Mesenchymal stem cell (in vitro differentiated cells and primary cell): Measurements from ENCODE around the gene MUC5AC.

Source experiments
- DNase-seq: peaks from one replicate; pipeline ENCODE4 v3.0.0-alpha.2; 2013
- H2AFZ ChIP-seq: one replicate; pipeline ENCODE4 v1.6.1; 2013; ENCODE audit warnings: low read depth, mild to moderate bottlenecking, control low read depth, inconsistent platforms, low read length, moderate library complexity
- H2AK5ac ChIP-seq: 2 replicates; pipeline ENCODE4 v1.6.1; 2013; ENCODE audit warnings: low read length, moderate library complexity, mild to moderate bottlenecking, inconsistent platforms; ENCODE audit not compliant: severe bottlenecking
- H2BK120ac ChIP-seq: one replicate; pipeline ENCODE4 v1.6.1; 2013; ENCODE audit warnings: low read depth, mild to moderate bottlenecking, inconsistent platforms, low read length, moderate library complexity
- H2BK12ac ChIP-seq, 2 experiments: one replicate each; pipeline ENCODE4 v1.6.1; 2013; ENCODE audit warnings: inconsistent platforms in 2 of 2, low read length in 2 of 2, mild to moderate bottlenecking in 2 of 2, moderate library complexity in 2 of 2, control low read depth in 1 of 2
- H2BK15ac ChIP-seq: one replicate; pipeline ENCODE4 v1.6.1; 2013; ENCODE audit warnings: mild to moderate bottlenecking, low read depth, inconsistent platforms; ENCODE audit not compliant: poor library complexity, severe bottlenecking
- H2BK5ac ChIP-seq: 2 replicates; pipeline ENCODE4 v1.6.1; 2013; ENCODE audit warnings: low read depth, mild to moderate bottlenecking, low read length, control low read depth, inconsistent platforms; ENCODE audit not compliant: poor library complexity, severe bottlenecking
- H3K14ac ChIP-seq, 2 experiments: one replicate each; pipeline ENCODE4 v1.6.1; 2013; ENCODE audit warnings: inconsistent platforms in 2 of 2, low read length in 2 of 2, control low read depth in 1 of 2, mild to moderate bottlenecking in 1 of 2, moderate library complexity in 1 of 2
- H3K18ac ChIP-seq, 2 experiments: one replicate each; pipeline ENCODE4 v1.6.1; 2013; ENCODE audit warnings: inconsistent platforms in 2 of 2, low read length in 2 of 2, control low read depth in 1 of 2, low read depth in 1 of 2, mild to moderate bottlenecking in 1 of 2
- H3K23ac ChIP-seq, 2 experiments: one replicate each; pipeline ENCODE4 v1.6.1; 2013; ENCODE audit warnings: inconsistent platforms in 2 of 2, low read length in 2 of 2, mild to moderate bottlenecking in 2 of 2, moderate library complexity in 2 of 2, control low read depth in 1 of 2
- H3K27ac ChIP-seq: 2 replicates; pipeline ENCODE4 v1.5.1; 2013; ENCODE audit warnings: mild to moderate bottlenecking, moderate library complexity, low read length, control low read depth, inconsistent platforms; ENCODE audit not compliant: poor library complexity, severe bottlenecking
- H3K27me3 ChIP-seq, 2 experiments: 2 replicates each; pipeline versions ENCODE4 v1.6.1 to v1.7.0; 2013; ENCODE audit warnings: low read length in 2 of 2, mild to moderate bottlenecking in 2 of 2, moderate library complexity in 2 of 2, control low read depth in 1 of 2, inconsistent platforms in 1 of 2; ENCODE audit not compliant: control insufficient read depth in 1 of 2, insufficient read depth in 1 of 2
- H3K36me3 ChIP-seq, 2 experiments: 2 replicates each; pipeline versions ENCODE4 v1.6.1 to v1.7.0; 2013; ENCODE audit warnings: low read length in 2 of 2, control low read depth in 1 of 2, inconsistent platforms in 1 of 2, low read depth in 1 of 2, mild to moderate bottlenecking in 1 of 2; ENCODE audit not compliant: insufficient read depth in 2 of 2, control insufficient read depth in 1 of 2
- H3K4ac ChIP-seq, 2 experiments: one replicate each; pipeline ENCODE4 v1.6.1; 2013; ENCODE audit warnings: inconsistent platforms in 2 of 2, low read length in 2 of 2, mild to moderate bottlenecking in 2 of 2, moderate library complexity in 2 of 2, control low read depth in 1 of 2, low read depth in 1 of 2
- H3K4me1 ChIP-seq: 2 replicates; pipeline ENCODE4 v1.6.1; 2013; ENCODE audit warnings: low read depth, low read length, control low read depth; ENCODE audit not compliant: control insufficient read depth, insufficient read depth
- H3K4me2 ChIP-seq: 2 replicates; pipeline ENCODE4 v1.6.1; 2013; ENCODE audit warnings: low read length, mild to moderate bottlenecking, inconsistent platforms; ENCODE audit not compliant: poor library complexity, severe bottlenecking
- H3K4me3 ChIP-seq, 2 experiments: 2 replicates each; pipeline versions ENCODE4 v1.5.1 to v1.7.0; 2013; ENCODE audit warnings: low read length in 2 of 2, mild to moderate bottlenecking in 2 of 2, control low read depth in 1 of 2, low read depth in 1 of 2; ENCODE audit not compliant: insufficient read depth in 1 of 2
- H3K79me1 ChIP-seq: replicated peaks from 2 replicates; pipeline ENCODE4 v1.6.1; 2013; ENCODE audit warnings: mild to moderate bottlenecking, control low read depth, low read length, inconsistent platforms; ENCODE audit not compliant: poor library complexity, severe bottlenecking
- H3K9ac ChIP-seq: 2 replicates; pipeline ENCODE4 v1.7.0; 2013; ENCODE audit warnings: mild to moderate bottlenecking, low read length, moderate library complexity
- H3K9me3 ChIP-seq: 2 replicates; pipeline ENCODE4 v1.7.0; 2013; ENCODE audit warnings: mild to moderate bottlenecking, low read length; ENCODE audit not compliant: control insufficient read depth
- H4K8ac ChIP-seq: one replicate; pipeline ENCODE4 v1.6.1; 2013; ENCODE audit warnings: inconsistent platforms, mild to moderate bottlenecking, low read length, moderate library complexity
- H4K91ac ChIP-seq: one replicate; pipeline ENCODE4 v1.6.1; 2013; ENCODE audit warnings: mild to moderate bottlenecking, low read length, inconsistent platforms
- WGBS: methylation state at CpG from one replicate; pipeline ENCODE4 v1.1.7; 2013; ENCODE audit warnings: mixed read lengths; 5-methylcytosine and 5-hydroxymethylcytosine counted together

The MUC5AC gene

GRCh38 chr11:1230456-1231395, 73.0 kb downstream of the MUC5AC start:
- Histone ChIP-seq H3K4me2 (no peak overlapping the region), H3K4me3 (no peak overlapping the region), H3K27me3 (peaks cover 0 to 27% of the 10 kb centered on the region in 2 experiments), H3K4ac (no peak overlapping the region), H2BK120ac (no peak overlapping the region), H4K91ac (no peak overlapping the region), H3K9ac (no peak overlapping the region), H3K4me1 (peaks cover 2% of the 10 kb centered on the region), H3K36me3 (no peaks in the 10 kb centered on the region), H2AK5ac (no peak overlapping the region), H4K8ac (no peak overlapping the region), H3K18ac (no peak overlapping the region), H3K23ac (no peak overlapping the region), H3K14ac (no peak overlapping the region), H2BK15ac (no peak overlapping the region), H3K27ac (no peak overlapping the region), H2BK5ac (no peak overlapping the region), H2AFZ (no peak overlapping the region), H2BK12ac (no peak overlapping the region), H3K9me3 (no peaks in the 10 kb centered on the region), H3K79me1 (no peaks in the 10 kb centered on the region)
- no peak for DNase-seq
- 92% methylated on average over 43 of the region's 45 CpGs for WGBS

- 90% methylated on average over 22 of the region's 22 CpGs for WGBS
- Histone ChIP-seq H3K4ac (no peak overlapping the region), H2AK5ac (no peak overlapping the region), H3K14ac (no peak overlapping the region), H3K4me3 (no peak overlapping the region), H3K36me3 (no peaks in the 10 kb centered on the region), H3K27me3 (peaks cover 0 to 28% of the 10 kb centered on the region in 2 experiments), H3K18ac (no peak overlapping the region), H4K91ac (no peak overlapping the region), H3K9me3 (no peaks in the 10 kb centered on the region), H3K4me1 (peaks cover 2% of the 10 kb centered on the region), H2BK120ac (no peak overlapping the region), H2BK5ac (no peak overlapping the region), H4K8ac (no peak overlapping the region), H3K23ac (no peak overlapping the region), H2BK12ac (no peak overlapping the region), H2BK15ac (no peak overlapping the region), H2AFZ (no peak overlapping the region), H3K9ac (no peak overlapping the region), H3K79me1 (no peaks in the 10 kb centered on the region), H3K27ac (no peak overlapping the region), H3K4me2 (no peak overlapping the region)
- no peak for DNase-seq
These were observed 73.8 kb downstream of the MUC5AC start for GRCh38 chr11:1231396-1232020.

- H2BK5ac ChIP-seq, result no peak overlapping the region
- H3K36me3 ChIP-seq, result no peaks in the 10 kb centered on the region
- no peak overlapping the region for H3K23ac ChIP-seq
- no peak overlapping the region for H3K4me2 ChIP-seq
- no peaks in the 10 kb centered on the region for H3K9me3 ChIP-seq
- H3K27ac ChIP-seq, result no peak overlapping the region
- no peak overlapping the region for H2BK12ac ChIP-seq
- H3K14ac ChIP-seq, result no peak overlapping the region
- no peak for DNase-seq
- no peak overlapping the region for H2BK15ac ChIP-seq
- no peak overlapping the region for H3K4me3 ChIP-seq
- no peak overlapping the region for H2BK120ac ChIP-seq
- no peak overlapping the region for H3K18ac ChIP-seq
- H3K4me1 ChIP-seq, result no peaks in the 10 kb centered on the region
- H4K91ac ChIP-seq, result no peak overlapping the region
- no peak overlapping the region for H2AFZ ChIP-seq
- no peak overlapping the region for H3K4ac ChIP-seq
- no peak overlapping the region for H2AK5ac ChIP-seq
- H3K79me1 ChIP-seq, result no peaks in the 10 kb centered on the region
- WGBS, result 88% methylated on average over 37 of the region's 46 CpGs
- H3K27me3 ChIP-seq, result peaks cover 0 to 29% of the 10 kb centered on the region in 2 experiments
- H4K8ac ChIP-seq, result no peak overlapping the region
- H3K9ac ChIP-seq, result no peak overlapping the region
These were observed 74.5 kb downstream of the MUC5AC start for GRCh38 chr11:1232021-1232882.
